A549 treated with AZD2906 at 1 μM for 4 hours (cell line): ENCODE results near the gene ZNF439. TPM values are rescaled to one million over a fixed set of nuclear protein-coding genes. Genes with fewer than 3 reads are reported as not detected.

Source experiments
- total RNA-seq: library from RNA; stranded (reverse); fragments of 200-300 nt; extraction: Qiagen RNA extraction; gene quantifications from 5 replicates; pipeline ENCODE4 v1.2.3, GENCODE V29; 2022

ZNF439 gene
- total RNA-seq: not detected in 5 replicates

DNA sequence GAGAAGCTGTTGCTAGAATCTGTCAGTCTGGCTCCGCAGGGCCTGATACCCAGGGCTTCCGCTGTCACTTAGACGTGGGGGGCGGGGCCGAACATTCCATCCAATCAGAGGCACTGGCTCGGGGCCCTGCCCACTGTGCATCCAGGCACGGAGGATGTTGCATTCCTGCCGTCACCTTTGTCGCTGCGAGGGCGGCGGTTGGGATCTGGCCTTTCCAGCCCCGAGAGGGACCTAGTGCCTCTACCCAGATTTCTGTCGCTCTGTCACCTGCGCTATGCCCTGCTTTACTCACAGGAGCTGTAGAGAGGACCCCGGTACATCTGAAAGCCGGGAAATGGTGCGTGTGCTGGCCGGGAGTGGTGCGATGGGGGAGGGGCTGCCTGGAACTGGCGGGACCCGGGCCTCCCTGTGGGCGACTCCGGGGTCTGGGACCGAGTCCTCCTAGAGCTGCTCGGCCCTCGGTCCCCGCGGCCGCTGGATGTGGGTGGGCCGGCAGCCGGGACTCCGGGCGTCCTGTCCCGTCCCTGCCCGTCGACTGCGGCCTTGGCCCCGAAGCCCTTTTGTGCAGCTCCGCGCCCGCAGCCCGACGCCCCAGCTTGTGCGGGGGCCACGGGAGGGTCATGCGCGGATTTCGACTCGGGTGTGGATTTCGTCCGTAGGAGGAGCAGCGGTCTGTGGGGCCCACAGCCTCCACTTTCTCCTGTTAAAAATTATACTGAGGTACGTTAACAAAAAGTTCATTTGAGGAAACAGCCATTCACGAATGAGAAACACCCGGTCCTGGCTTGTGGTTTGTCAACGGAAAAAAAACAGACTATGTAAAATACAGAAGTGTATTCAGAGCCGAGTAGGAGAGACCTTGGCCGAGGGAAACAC lies at the start of gene ZNF439:
TSS of gene ZNF439 (plus strand) at position 133 of the 876 bp plus-strand sequence. CDS start at position 275, 142 bp downstream.

DNA sequence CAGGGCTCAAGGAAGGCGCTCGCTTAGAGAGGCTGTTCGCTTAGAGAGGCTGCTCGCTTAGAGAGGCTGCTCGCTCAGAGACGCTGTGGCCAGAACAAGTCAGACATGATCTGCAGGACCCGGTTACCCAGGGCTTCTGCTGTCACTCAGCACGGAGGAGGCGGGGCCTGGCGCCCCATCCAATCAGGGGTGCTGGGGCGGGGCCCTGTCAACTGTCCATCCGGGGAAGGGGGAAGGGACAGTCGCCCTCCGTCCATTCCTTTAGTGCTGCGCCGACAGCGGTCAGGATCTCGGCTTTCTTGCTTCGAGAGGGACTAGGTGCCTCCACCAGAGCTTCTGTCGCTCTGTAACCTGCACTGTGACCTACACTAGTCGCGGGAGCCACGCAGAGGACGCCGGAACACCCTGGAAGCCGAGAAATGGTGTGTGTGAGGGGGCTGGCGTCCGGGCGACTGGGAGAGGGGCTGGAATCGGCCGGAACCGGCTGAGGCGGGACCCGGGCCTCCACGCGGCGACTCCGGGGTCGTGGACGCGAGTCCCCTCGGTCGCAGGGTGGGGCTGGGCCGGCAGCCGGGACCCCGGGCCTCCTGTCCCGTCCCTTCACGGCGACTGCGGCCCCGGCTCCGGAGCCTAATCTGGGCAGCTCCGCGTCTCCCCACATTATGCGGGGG lies 34.4 kb upstream of the ZNF439 start, which contains the start of gene ZNF440:
TSS of gene ZNF440 (plus strand) at position 245 of the 671 bp plus-strand sequence. CDS start at position 420, 175 bp downstream.

DNA sequence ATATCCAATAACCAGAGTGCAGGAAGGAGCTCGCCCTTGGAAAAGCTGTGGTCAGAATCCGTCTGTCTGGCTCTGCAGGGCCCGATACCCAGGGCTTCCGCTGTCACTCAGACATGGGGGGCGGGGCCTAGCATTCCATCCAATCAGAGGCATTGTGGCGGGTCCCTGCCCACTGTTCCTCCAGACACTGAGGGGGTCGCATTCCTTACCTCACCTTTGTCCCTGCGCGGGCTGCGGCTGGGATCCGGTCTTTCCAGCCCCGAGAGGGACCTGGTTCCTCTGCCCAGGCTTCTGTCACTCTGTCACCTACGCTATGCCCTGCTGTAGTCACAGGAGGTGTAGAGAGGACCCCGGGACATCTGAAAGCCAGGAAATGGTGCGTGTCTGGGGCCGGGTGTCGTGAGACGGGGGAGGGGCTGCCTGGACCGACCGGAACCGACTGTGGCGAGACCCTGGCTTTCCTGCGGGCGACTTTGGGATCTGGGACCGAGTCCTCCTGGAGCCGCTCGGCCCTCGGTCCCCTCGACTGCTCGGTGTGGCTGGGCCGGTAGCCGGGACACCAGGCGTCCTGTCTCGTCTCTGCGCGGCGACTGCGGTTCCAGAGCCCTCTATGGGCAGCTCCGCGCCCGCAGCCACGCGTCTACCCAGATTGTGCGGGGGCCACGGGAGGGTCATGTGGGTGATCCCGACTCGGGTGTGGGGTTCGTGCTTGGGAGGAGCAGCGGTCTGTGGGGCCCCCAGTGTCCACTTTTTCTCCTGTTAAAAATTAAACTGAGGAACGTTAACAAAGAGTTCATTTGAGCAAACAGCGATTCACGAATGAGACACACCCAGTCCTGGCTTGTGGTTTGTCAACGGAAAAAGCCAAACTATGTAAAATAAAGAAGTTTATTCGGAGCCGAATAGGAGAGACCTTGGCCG lies 39.3 kb downstream of the ZNF439 start, which contains the start of gene ZNF69:
TSS of gene ZNF69 (plus strand) at position 172 of the 921 bp plus-strand sequence. CDS start at position 314, 142 bp downstream.

Other genes starting within 250 kb of the ZNF439 start
- 1.7 to 3.5 TPM (median 2.4 TPM) in 5 replicates for gene ZNF823, start 109.8 kb upstream of the ZNF439 start, total RNA-seq
- gene ZNF441, start 81.7 kb upstream of the ZNF439 start, total RNA-seq: not detected in 5 replicates
- not detected in 5 replicates for gene ZNF491, start 50.2 kb upstream of the ZNF439 start, total RNA-seq
- gene ZNF440, start 34.5 kb upstream of the ZNF439 start, total RNA-seq: 0.05 to 0.09 TPM (median 0.07 TPM) in 5 replicates
- gene ZNF69, start 39.1 kb downstream of the ZNF439 start, total RNA-seq: not detected in 5 replicates
- 0.21 to 0.31 TPM (median 0.24 TPM) in 5 replicates for gene ZNF700, start 76.4 kb downstream of the ZNF439 start, total RNA-seq
- gene ZNF763, start 116.3 kb downstream of the ZNF439 start, total RNA-seq: not detected in 5 replicates
- not detected in 5 replicates for gene ZNF433, start 187.0 kb downstream of the ZNF439 start, total RNA-seq
- not detected in 5 replicates for gene ZNF878, start 204.2 kb downstream of the ZNF439 start, total RNA-seq
- not detected in 5 replicates for gene ZNF844, start 216.0 kb downstream of the ZNF439 start, total RNA-seq